SU-DHL-6 (cell line): ENCODE results near the gene PPP2R5C.

ENCODE experiments used
- EZH2phosphoT487 ChIP-seq: fragments of 200-600 bp; sonication (generic), shearing (Covaris generic); conservative IDR thresholded peaks from 2 replicates; pipeline ENCODE4 v1.6.1; 2018; ENCODE audit warnings: mild to moderate bottlenecking, antibody characterized with exemption, low read length, moderate library complexity, mixed read lengths
- TF ChIP-seq, protein P1 (sequence below): fragments of 200-600 bp; sonication (generic); IDR thresholded peaks from one replicate; pipeline ENCODE4 v1.5.1; 2017; ENCODE audit warnings: antibody characterized with exemption, mild to moderate bottlenecking, low read length, moderate library complexity; ENCODE audit not compliant: insufficient read depth, poor library complexity, severe bottlenecking

DNA sequence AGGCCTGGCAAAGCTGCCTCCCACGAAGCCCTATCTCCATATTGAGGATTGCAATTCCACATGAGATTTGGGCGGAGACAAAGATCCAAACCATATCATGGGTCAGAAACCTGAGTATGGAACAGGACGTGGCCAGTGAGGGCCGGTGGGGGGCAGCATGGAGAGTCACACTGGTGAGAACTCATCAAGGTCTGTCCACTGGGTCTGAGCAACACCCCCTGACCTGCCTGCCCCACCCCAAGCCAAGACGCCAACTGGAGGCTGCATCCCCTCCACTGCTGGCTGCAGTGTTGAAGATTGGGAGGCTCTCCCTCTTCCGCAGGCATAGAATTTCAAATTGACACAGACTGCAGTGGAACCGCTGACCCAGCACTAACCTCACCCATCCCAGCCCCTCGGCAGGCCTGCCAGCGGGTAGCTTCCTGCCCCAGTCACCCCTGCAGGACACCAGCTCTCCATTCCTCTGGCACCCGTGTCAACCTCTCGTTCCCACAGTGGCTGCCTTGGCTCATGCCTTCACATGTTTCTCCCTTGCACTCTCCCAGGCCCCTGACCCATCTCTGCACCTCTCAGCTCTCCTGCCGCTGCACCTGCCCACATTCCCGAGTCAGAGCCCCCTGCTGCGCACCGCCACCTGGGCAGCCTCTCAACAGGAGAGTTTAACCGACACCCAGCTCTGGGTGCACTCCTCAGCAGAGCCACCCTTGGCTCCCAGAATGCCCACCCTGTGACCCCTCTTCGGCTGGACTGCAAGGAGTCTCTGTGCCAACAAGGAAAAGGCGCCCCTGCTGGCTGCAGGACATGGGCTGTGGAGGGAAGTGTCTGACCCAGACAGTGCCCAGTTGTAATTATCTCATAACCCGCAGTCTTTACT, 45.2 kb upstream of the PPP2R5C start:
- TF ChIP-seq, protein P1, sequence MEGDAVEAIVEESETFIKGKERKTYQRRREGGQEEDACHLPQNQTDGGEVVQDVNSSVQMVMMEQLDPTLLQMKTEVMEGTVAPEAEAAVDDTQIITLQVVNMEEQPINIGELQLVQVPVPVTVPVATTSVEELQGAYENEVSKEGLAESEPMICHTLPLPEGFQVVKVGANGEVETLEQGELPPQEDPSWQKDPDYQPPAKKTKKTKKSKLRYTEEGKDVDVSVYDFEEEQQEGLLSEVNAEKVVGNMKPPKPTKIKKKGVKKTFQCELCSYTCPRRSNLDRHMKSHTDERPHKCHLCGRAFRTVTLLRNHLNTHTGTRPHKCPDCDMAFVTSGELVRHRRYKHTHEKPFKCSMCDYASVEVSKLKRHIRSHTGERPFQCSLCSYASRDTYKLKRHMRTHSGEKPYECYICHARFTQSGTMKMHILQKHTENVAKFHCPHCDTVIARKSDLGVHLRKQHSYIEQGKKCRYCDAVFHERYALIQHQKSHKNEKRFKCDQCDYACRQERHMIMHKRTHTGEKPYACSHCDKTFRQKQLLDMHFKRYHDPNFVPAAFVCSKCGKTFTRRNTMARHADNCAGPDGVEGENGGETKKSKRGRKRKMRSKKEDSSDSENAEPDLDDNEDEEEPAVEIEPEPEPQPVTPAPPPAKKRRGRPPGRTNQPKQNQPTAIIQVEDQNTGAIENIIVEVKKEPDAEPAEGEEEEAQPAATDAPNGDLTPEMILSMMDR = no peak
- TF ChIP-seq EZH2phosphoT487 = no peak
